PC-9 (cell line): Measurements from ENCODE around the gene NLRX1.

Experiments used
- EZH2 ChIP-seq: fragments of 200-600 bp; sonication (generic); IDR thresholded peaks from 2 replicates; pipeline ENCODE4 v1.8.0; 2017; ENCODE audit warnings: antibody characterized with exemption, low read depth
- TF ChIP-seq, protein P1 (sequence below): fragments of 200-600 bp; sonication (generic); conservative IDR thresholded peaks from 2 replicates; pipeline ENCODE4 v1.6.1; 2017; ENCODE audit warnings: mixed run types, antibody characterized with exemption, mild to moderate bottlenecking, moderate library complexity

DNA sequence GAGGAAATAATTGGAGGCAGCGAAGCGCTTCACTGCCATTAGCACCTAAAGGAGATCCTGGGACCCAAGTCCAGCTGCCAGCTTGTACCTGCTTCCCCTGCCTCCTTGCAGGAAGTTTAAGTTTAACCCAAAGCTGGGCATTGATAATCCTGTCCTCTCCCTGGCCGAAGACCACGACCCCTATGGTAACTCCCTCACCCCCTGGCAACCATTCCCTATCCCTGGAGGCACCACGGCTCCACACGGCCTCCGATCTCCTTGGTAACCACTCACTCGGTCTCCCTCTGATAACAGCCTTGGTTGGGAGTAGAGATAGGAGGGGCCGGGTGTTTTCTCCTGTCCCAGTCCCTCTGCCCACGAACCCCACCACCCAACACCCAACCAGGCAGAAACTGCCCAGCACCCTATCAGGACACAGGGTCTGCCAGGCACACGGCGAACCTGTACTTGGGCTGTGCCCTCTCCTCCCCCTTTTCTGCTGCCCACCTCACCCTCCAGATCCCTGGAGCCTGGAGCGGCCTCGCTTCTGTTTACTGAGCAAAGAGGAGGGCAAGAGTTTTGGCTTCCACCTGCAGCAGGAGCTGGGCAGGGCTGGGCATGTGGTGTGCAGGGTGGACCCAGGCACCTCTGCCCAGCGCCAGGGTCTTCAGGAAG lies 17.6 kb downstream of the NLRX1 start:
- TF ChIP-seq, protein P1, sequence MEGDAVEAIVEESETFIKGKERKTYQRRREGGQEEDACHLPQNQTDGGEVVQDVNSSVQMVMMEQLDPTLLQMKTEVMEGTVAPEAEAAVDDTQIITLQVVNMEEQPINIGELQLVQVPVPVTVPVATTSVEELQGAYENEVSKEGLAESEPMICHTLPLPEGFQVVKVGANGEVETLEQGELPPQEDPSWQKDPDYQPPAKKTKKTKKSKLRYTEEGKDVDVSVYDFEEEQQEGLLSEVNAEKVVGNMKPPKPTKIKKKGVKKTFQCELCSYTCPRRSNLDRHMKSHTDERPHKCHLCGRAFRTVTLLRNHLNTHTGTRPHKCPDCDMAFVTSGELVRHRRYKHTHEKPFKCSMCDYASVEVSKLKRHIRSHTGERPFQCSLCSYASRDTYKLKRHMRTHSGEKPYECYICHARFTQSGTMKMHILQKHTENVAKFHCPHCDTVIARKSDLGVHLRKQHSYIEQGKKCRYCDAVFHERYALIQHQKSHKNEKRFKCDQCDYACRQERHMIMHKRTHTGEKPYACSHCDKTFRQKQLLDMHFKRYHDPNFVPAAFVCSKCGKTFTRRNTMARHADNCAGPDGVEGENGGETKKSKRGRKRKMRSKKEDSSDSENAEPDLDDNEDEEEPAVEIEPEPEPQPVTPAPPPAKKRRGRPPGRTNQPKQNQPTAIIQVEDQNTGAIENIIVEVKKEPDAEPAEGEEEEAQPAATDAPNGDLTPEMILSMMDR: no peak
- no peak for TF ChIP-seq EZH2
